ENCODE data around the gene KDSR. TPM values are rescaled to one million over a fixed set of nuclear protein-coding genes. Genes with fewer than 3 reads are reported as not detected.

Gene KDSR
- total RNA-seq, 1 experiment from 2014 or later, result 26.8 TPM

DNA sequence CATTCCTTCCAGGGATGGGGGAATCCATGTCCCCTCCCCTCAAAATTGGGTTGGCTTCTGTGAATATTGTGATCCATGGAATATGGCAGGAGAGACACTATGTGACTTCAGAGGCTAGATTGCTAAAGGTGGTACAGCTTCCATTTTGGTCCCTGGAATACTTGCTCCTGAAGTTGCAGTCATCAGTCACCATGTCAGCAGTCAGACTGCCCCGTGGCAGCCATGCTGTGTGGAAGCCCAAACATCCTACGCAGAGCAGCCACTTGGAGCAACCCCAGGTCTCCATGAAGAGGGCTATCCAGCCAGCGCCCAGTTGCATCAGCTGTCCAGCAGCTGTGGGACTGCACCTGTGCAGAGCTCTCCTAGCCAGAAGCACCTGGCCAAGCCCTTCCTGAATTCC, 15.8 kb upstream of the KDSR start:
- H3K9me3 Mint-ChIP-seq (ENCODE audit: unreplicated experiment), result no peaks in the 10 kb centered on the region
- peaks cover 13% of the 10 kb centered on the region for H3K4me1 Mint-ChIP-seq (ENCODE audit: low read depth, unreplicated experiment)
- Histone ChIP-seq H3K4me3 (ENCODE audit: low read depth, low read length) (no peak overlapping the region), H3K36me3 (ENCODE audit: control insufficient read depth, insufficient read depth, low read length) (no peaks in the 10 kb centered on the region), H3K4me1 (no peaks in the 10 kb centered on the region), H3K9me3 (no peaks in the 10 kb centered on the region), H3K27me3 (replicated peaks; ENCODE audit: control insufficient read depth, insufficient read depth, low read length) (no peaks in the 10 kb centered on the region)
- DNase-seq, result no peak
- H3K36me3 Mint-ChIP-seq (ENCODE audit: insufficient read depth, unreplicated experiment), result no peaks in the 10 kb centered on the region
- no peak overlapping the region for H3K4me3 Mint-ChIP-seq (ENCODE audit: unreplicated experiment)
- H3K27me3 Mint-ChIP-seq (ENCODE audit: insufficient read depth, unreplicated experiment), result no peaks in the 10 kb centered on the region
- TF ChIP-seq, protein P1, sequence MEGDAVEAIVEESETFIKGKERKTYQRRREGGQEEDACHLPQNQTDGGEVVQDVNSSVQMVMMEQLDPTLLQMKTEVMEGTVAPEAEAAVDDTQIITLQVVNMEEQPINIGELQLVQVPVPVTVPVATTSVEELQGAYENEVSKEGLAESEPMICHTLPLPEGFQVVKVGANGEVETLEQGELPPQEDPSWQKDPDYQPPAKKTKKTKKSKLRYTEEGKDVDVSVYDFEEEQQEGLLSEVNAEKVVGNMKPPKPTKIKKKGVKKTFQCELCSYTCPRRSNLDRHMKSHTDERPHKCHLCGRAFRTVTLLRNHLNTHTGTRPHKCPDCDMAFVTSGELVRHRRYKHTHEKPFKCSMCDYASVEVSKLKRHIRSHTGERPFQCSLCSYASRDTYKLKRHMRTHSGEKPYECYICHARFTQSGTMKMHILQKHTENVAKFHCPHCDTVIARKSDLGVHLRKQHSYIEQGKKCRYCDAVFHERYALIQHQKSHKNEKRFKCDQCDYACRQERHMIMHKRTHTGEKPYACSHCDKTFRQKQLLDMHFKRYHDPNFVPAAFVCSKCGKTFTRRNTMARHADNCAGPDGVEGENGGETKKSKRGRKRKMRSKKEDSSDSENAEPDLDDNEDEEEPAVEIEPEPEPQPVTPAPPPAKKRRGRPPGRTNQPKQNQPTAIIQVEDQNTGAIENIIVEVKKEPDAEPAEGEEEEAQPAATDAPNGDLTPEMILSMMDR (IDR thresholded peaks at IDR 0.05; ENCODE audit: insufficient read depth in 1 of 2, low read depth in 1 of 2, low read length in 1 of 2, severe bottlenecking in 1 of 2, unreplicated experiment in 1 of 2), result no peak
- intact Hi-C loops (cut with micrococcal nuclease; ENCODE audit: unreplicated experiment), result no loop called here
- ChIA-PET POLR2A (no interaction called here), CTCF (no interaction called here)
- no TSS peak for BruUV-seq (replicated peaks)
- H3K27ac Mint-ChIP-seq (ENCODE audit: unreplicated experiment), result no peak overlapping the region

DNA sequence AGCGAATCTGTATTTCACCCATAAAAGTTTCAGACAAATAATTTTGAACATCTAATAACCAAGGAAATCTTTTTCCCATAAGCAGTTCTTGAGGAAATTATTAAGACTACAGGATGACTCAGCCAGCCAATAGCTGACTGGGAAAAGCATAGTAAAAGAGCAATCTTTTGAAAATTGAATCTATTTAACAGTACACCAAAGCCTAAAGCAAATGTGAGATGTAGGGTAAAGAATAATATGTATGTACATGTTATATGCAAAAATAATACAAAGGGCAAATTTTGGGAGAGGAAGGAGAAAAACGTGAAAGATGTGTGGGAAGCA, 12.6 kb upstream of the KDSR start:
- Histone ChIP-seq H3K9me3 (no peaks in the 10 kb centered on the region), H3K27me3 (replicated peaks; ENCODE audit: control insufficient read depth, insufficient read depth, low read length) (no peaks in the 10 kb centered on the region), H3K4me1 (no peaks in the 10 kb centered on the region), H3K4me3 (ENCODE audit: low read depth, low read length) (no peak overlapping the region), H3K36me3 (ENCODE audit: control insufficient read depth, insufficient read depth, low read length) (no peaks in the 10 kb centered on the region)
- Mint-ChIP-seq H3K4me3 (ENCODE audit: unreplicated experiment) (no peak overlapping the region), H3K27me3 (ENCODE audit: insufficient read depth, unreplicated experiment) (no peaks in the 10 kb centered on the region), H3K27ac (ENCODE audit: unreplicated experiment) (no peak overlapping the region), H3K36me3 (ENCODE audit: insufficient read depth, unreplicated experiment) (no peaks in the 10 kb centered on the region), H3K9me3 (ENCODE audit: unreplicated experiment) (no peaks in the 10 kb centered on the region), H3K4me1 (ENCODE audit: low read depth, unreplicated experiment) (peaks cover 13% of the 10 kb centered on the region)
- ChIA-PET POLR2A (no interaction called here), CTCF (no interaction called here)
- no peak for DNase-seq
- BruUV-seq (replicated peaks), result no TSS peak
- intact Hi-C loops (cut with micrococcal nuclease; ENCODE audit: unreplicated experiment), result no loop called here
- TF ChIP-seq, protein P1 (IDR thresholded peaks at IDR 0.05; ENCODE audit: insufficient read depth in 1 of 2, low read depth in 1 of 2, low read length in 1 of 2, severe bottlenecking in 1 of 2, unreplicated experiment in 1 of 2), result no peak

DNA sequence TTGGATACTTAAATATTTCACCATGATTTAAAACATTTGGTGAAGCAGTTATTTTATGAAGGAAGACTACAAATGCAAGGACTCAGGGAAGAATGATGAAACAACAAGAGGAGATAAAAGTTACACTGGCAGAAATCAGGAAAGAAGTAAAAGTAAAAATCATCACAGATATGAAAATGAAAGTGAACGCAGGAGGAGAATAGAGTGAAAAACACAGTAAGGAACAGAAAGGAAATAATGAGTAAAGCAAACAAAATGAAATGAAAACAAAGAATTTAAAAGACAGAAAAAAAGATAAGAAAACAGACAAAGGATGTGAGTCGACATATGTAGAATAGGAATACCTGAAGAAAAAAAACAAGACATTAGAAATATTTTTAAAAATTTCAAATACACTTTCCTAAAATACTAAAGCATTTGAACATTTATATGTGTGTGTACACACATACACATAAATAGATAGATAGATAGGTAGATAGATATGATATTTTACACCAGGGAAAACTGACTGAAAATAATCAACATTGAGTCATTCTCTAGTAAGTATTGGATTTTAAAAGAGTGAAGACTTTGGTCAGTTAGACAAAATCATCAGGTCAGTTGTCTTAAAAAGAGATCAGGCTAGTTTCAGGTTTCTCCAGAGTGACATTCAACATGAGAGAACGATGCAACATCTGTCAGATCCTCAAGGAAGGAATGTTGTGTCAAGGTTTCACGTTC, 12.1 kb upstream of the KDSR start:
- POLR2A ChIA-PET, result no interaction called here

More for the DNA sequence above, 12.1 kb upstream of the KDSR start:
- H3K4me1 ChIP-seq, result no peaks in the 10 kb centered on the region
- Mint-ChIP-seq H3K4me3 (ENCODE audit: unreplicated experiment) (peak overlapping the region; percentile 26), H3K36me3 (ENCODE audit: insufficient read depth, unreplicated experiment) (no peaks in the 10 kb centered on the region), H3K27me3 (ENCODE audit: insufficient read depth, unreplicated experiment) (no peaks in the 10 kb centered on the region), H3K27ac (ENCODE audit: unreplicated experiment) (no peak overlapping the region), H3K9me3 (ENCODE audit: unreplicated experiment) (no peaks in the 10 kb centered on the region), H3K4me1 (ENCODE audit: low read depth, unreplicated experiment) (peaks cover 13% of the 10 kb centered on the region)
- intact Hi-C loops (cut with micrococcal nuclease; ENCODE audit: unreplicated experiment), result no loop called here
- no peaks in the 10 kb centered on the region for H3K36me3 ChIP-seq (ENCODE audit: control insufficient read depth, insufficient read depth, low read length)
- TF ChIP-seq, protein P1 (IDR thresholded peaks at IDR 0.05; ENCODE audit: insufficient read depth in 1 of 2, low read depth in 1 of 2, low read length in 1 of 2, severe bottlenecking in 1 of 2, unreplicated experiment in 1 of 2), result no peak
- CTCF ChIA-PET, result no interaction called here
- no peaks in the 10 kb centered on the region for H3K9me3 ChIP-seq
- no peaks in the 10 kb centered on the region for H3K27me3 ChIP-seq (replicated peaks; ENCODE audit: control insufficient read depth, insufficient read depth, low read length)
- BruUV-seq (replicated peaks), result no TSS peak
- no peak overlapping the region for H3K4me3 ChIP-seq (ENCODE audit: low read depth, low read length)
- no peak for DNase-seq
